ENCODE measurements around the gene ANAPC4.

ANAPC4 gene

DNA sequence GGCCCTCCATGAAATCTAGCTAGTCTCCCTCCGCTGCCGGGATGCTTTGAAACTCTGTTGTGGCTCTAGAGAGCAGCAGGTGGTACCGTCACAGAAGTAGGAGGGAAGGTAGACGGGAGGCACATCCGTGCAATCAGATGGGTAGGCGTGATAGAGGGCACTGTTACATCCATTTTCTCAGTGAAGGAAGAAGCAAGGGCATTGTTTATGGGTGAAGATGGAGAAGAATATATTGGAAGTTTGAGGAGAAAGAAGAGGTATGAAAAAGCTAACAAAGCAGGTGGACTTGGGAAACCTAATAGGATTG lies 1.3 kb downstream of the ANAPC4 start:
- H3K79me2 ChIP-seq (ENCODE audit: control insufficient read depth, low read length), result peaks cover 32% of the 10 kb centered on the region
- H3K4me1 ChIP-seq (ENCODE audit: control insufficient read depth, low read length), result peaks cover 32% of the 10 kb centered on the region
- H3F3A ChIP-seq (ENCODE audit: control insufficient read depth, insufficient read depth), result peaks cover 10% of the 10 kb centered on the region; the same call in 1 of the 2 replicates
- no peaks in the 10 kb centered on the region for H3K9me2 ChIP-seq (replicated peaks; ENCODE audit: control insufficient read depth, low read length)
- H3K9me3 ChIP-seq (ENCODE audit: control insufficient read depth, insufficient read depth, low read length), result no peaks in the 10 kb centered on the region
- no peaks in the 10 kb centered on the region for H4K20me1 ChIP-seq (ENCODE audit: control insufficient read depth, insufficient read depth, low read depth, low read length)
- TF ChIP-seq EZH2phosphoT487 (IDR thresholded peaks at IDR 0.05; ENCODE audit: borderline replicate concordance, low read length), result no peak
- TF ChIP-seq, protein P1, sequence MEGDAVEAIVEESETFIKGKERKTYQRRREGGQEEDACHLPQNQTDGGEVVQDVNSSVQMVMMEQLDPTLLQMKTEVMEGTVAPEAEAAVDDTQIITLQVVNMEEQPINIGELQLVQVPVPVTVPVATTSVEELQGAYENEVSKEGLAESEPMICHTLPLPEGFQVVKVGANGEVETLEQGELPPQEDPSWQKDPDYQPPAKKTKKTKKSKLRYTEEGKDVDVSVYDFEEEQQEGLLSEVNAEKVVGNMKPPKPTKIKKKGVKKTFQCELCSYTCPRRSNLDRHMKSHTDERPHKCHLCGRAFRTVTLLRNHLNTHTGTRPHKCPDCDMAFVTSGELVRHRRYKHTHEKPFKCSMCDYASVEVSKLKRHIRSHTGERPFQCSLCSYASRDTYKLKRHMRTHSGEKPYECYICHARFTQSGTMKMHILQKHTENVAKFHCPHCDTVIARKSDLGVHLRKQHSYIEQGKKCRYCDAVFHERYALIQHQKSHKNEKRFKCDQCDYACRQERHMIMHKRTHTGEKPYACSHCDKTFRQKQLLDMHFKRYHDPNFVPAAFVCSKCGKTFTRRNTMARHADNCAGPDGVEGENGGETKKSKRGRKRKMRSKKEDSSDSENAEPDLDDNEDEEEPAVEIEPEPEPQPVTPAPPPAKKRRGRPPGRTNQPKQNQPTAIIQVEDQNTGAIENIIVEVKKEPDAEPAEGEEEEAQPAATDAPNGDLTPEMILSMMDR (IDR thresholded peaks at IDR 0.05; ENCODE audit: low read depth, low read length, poor library complexity, severe bottlenecking), result no peak
- no peak overlapping the region for H3K27ac ChIP-seq (ENCODE audit: low read depth, low read length)
- no peaks in the 10 kb centered on the region for H3K27me3 ChIP-seq (ENCODE audit: control insufficient read depth, low read length)
- H3K4me2 ChIP-seq (ENCODE audit: low read length), result peak overlapping the region; percentile 73
- H3K36me3 ChIP-seq (ENCODE audit: control insufficient read depth, low read length), result peaks cover 53% of the 10 kb centered on the region
- H3K4me3 ChIP-seq (ENCODE audit: low read length), result peak overlapping the region; percentile 95

DNA sequence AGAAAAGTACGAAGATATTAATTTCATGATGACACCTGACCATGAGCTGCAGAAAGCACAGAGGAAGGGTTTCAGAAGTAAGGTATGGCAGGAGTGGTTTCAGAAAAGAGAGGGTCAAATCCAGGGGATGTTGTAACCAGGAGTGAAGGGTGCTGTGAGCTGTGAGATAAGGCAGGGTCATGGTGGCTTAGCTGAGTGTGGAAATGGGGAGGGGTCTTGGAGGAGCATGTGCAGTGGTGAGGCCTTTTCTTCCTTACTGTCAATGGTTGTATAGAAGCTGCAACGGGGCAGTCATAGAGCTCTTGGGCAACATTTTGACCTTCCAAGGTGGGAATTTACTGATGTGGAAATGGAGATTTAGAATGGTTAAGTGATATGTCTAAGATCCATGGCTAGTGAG lies 2.5 kb downstream of the ANAPC4 start:
- no peaks in the 10 kb centered on the region for H3K9me3 ChIP-seq (ENCODE audit: control insufficient read depth, insufficient read depth, low read length)
- H3F3A ChIP-seq (ENCODE audit: control insufficient read depth, insufficient read depth), result peaks cover 7% of the 10 kb centered on the region; the same call in 1 of the 2 replicates
- H3K4me3 ChIP-seq (ENCODE audit: low read length), result peak overlapping the region; percentile 95
- H3K36me3 ChIP-seq (ENCODE audit: control insufficient read depth, low read length), result peaks cover 65% of the 10 kb centered on the region
- no peak overlapping the region for H3K27ac ChIP-seq (ENCODE audit: low read depth, low read length)
- H3K79me2 ChIP-seq (ENCODE audit: control insufficient read depth, low read length), result peaks cover 32% of the 10 kb centered on the region
- TF ChIP-seq, protein P1 (IDR thresholded peaks at IDR 0.05; ENCODE audit: low read depth, low read length, poor library complexity, severe bottlenecking), result no peak
- H3K4me2 ChIP-seq (ENCODE audit: low read length), result peak overlapping the region; percentile 73
- no peaks in the 10 kb centered on the region for H4K20me1 ChIP-seq (ENCODE audit: control insufficient read depth, insufficient read depth, low read depth, low read length)
- no peaks in the 10 kb centered on the region for H3K9me2 ChIP-seq (replicated peaks; ENCODE audit: control insufficient read depth, low read length)
- no peaks in the 10 kb centered on the region for H3K27me3 ChIP-seq (ENCODE audit: control insufficient read depth, low read length)
- H3K4me1 ChIP-seq (ENCODE audit: control insufficient read depth, low read length), result peaks cover 32% of the 10 kb centered on the region

DNA sequence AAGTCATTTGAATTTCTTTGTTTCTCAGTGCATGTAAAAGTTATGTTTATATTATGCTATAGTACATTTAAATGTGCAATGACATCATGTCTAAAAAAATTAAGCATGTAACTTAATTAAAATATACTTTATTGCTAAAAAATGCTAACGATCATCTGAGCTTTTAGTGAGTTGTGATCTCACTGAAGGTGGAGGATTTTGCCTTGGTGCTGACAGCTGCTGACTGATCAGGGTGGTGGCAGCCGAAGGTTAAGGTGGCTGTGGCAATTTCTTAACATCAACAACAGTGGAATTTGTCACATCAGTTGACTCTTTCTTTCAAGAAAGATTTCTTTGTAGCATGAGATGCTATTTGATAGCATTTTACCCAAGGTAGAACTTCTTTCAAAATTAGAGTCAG lies 6.6 kb downstream of the ANAPC4 start:
- Histone ChIP-seq H3K9me3 (ENCODE audit: control insufficient read depth, insufficient read depth, low read length) (no peaks in the 10 kb centered on the region), H3F3A (ENCODE audit: control insufficient read depth, insufficient read depth) (no peaks in the 10 kb centered on the region), H3K4me3 (ENCODE audit: low read length) (no peak overlapping the region), H3K9me2 (replicated peaks; ENCODE audit: control insufficient read depth, low read length) (no peaks in the 10 kb centered on the region), H3K4me2 (ENCODE audit: low read length) (no peak overlapping the region), H3K79me2 (ENCODE audit: control insufficient read depth, low read length) (peaks cover 16% of the 10 kb centered on the region), H4K20me1 (ENCODE audit: control insufficient read depth, insufficient read depth, low read depth, low read length) (no peaks in the 10 kb centered on the region), H3K27me3 (ENCODE audit: control insufficient read depth, low read length) (no peaks in the 10 kb centered on the region), H3K4me1 (ENCODE audit: control insufficient read depth, low read length) (peaks cover 14% of the 10 kb centered on the region), H3K27ac (ENCODE audit: low read depth, low read length) (no peak overlapping the region), H3K36me3 (ENCODE audit: control insufficient read depth, low read length) (peaks cover 91% of the 10 kb centered on the region)
- no peak for TF ChIP-seq EZH2phosphoT487 (IDR thresholded peaks at IDR 0.05; ENCODE audit: borderline replicate concordance, low read length)
- TF ChIP-seq, protein P1 (IDR thresholded peaks at IDR 0.05; ENCODE audit: low read depth, low read length, poor library complexity, severe bottlenecking), result no peak

DNA sequence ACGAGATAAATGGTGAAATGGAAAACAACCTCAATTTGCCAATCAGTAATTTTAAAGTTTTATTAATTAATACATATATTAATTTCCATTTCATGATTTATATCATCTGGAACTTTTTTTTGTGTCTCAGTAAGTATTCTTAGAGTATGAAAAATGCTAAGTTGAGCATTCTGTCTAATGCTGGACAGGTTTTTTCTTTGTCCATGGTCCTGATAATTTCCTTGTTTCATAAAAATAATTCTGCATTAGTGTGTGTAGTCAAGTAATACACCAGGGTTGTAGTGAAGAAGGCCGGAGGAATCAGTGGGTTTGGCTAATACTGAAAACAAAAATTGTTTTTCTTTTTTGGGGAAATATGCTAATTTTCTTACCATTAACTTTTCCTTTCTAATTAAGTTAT lies 9.9 kb downstream of the ANAPC4 start:
- no peak overlapping the region for H3K4me3 ChIP-seq (ENCODE audit: low read length)
- H3K9me2 ChIP-seq (replicated peaks; ENCODE audit: control insufficient read depth, low read length), result no peaks in the 10 kb centered on the region
- no peaks in the 10 kb centered on the region for H3K4me1 ChIP-seq (ENCODE audit: control insufficient read depth, low read length)
- no peak overlapping the region for H3K4me2 ChIP-seq (ENCODE audit: low read length)
- H3K79me2 ChIP-seq (ENCODE audit: control insufficient read depth, low read length), result no peaks in the 10 kb centered on the region
- TF ChIP-seq, protein P1 (IDR thresholded peaks at IDR 0.05; ENCODE audit: low read depth, low read length, poor library complexity, severe bottlenecking), result no peak
- no peak for TF ChIP-seq EZH2phosphoT487 (IDR thresholded peaks at IDR 0.05; ENCODE audit: borderline replicate concordance, low read length)
- H3K9me3 ChIP-seq (ENCODE audit: control insufficient read depth, insufficient read depth, low read length), result no peaks in the 10 kb centered on the region
- H3K27ac ChIP-seq (ENCODE audit: low read depth, low read length), result no peak overlapping the region
- peaks cover 83% of the 10 kb centered on the region for H3K36me3 ChIP-seq (ENCODE audit: control insufficient read depth, low read length)
- H4K20me1 ChIP-seq (ENCODE audit: control insufficient read depth, insufficient read depth, low read depth, low read length), result no peaks in the 10 kb centered on the region
- no peaks in the 10 kb centered on the region for H3K27me3 ChIP-seq (ENCODE audit: control insufficient read depth, low read length)
- H3F3A ChIP-seq (ENCODE audit: control insufficient read depth, insufficient read depth), result no peaks in the 10 kb centered on the region

All from DOHH2 (cell line).